HepG2 (cell line): Measurements from ENCODE around the gene RRP9. TPM values are rescaled to one million over a fixed set of nuclear protein-coding genes. Genes with fewer than 3 reads are reported as not detected.

ENCODE experiments used
- AKAP8 ChIP-seq: sonication (generic); formaldehyde crosslinking; IDR thresholded peaks from 2 replicates; pipeline ENCODE4 v1.5.1; 2020; ENCODE audit warnings: mild to moderate bottlenecking, missing genetic modification reagents
- FOXJ3 ChIP-seq: sonication (generic); formaldehyde crosslinking; IDR thresholded peaks from 2 replicates; pipeline ENCODE4 v1.4.0; 2020; ENCODE audit warnings: missing genetic modification reagents, mild to moderate bottlenecking, borderline replicate concordance
- GFI1 ChIP-seq: sonication (generic); formaldehyde crosslinking; IDR thresholded peaks from 2 replicates; pipeline ENCODE4 v1.5.0; 2020; ENCODE audit warnings: missing genetic modification reagents, mild to moderate bottlenecking, borderline replicate concordance
- HMG20A ChIP-seq: IDR thresholded peaks from 2 replicates; pipeline ENCODE4 v1.6.1; 2016; ENCODE audit warnings: borderline replicate concordance
- KDM6A ChIP-seq: IDR thresholded peaks from 2 replicates; pipeline ENCODE4 v1.6.1; 2016; ENCODE audit warnings: low read depth
- MYPOP ChIP-seq: sonication (generic); formaldehyde crosslinking; IDR thresholded peaks from 2 replicates; pipeline ENCODE4 v1.8.1; 2023; ENCODE audit warnings: mild to moderate bottlenecking, moderate library complexity, missing genetic modification reagents
- NR2C2 ChIP-seq: sonication (generic); formaldehyde crosslinking; IDR thresholded peaks from 2 replicates; pipeline ENCODE4 v1.4.0; 2020; ENCODE audit warnings: missing genetic modification reagents, mild to moderate bottlenecking, moderate library complexity, borderline replicate concordance
- POGZ ChIP-seq: sonication (generic); formaldehyde crosslinking; IDR thresholded peaks from 2 replicates; pipeline ENCODE4 v1.4.0; 2020; ENCODE audit warnings: mild to moderate bottlenecking, missing genetic modification reagents
- RXRB ChIP-seq: IDR thresholded peaks from 2 replicates; pipeline ENCODE4 v1.6.1; 2016; ENCODE audit warnings: borderline replicate concordance, missing genetic modification reagents, missing compliant biosample characterization
- SOX6 ChIP-seq, 2 experiments: fragments of 450-650 bp in 1 of 2; sonication (generic) in 1 of 2; formaldehyde crosslinking in 1 of 2; IDR thresholded peaks; 2 replicates each; pipeline versions ENCODE4 v1.4.0 to v1.6.1; 2017 to 2020; ENCODE audit warnings: antibody characterized with exemption in 1 of 2, mild to moderate bottlenecking in 1 of 2, missing genetic modification reagents in 1 of 2
- TGIF2 ChIP-seq: IDR thresholded peaks from 2 replicates; pipeline ENCODE4 v1.6.1; 2016; ENCODE audit warnings: control low read depth, missing compliant biosample characterization
- THRA ChIP-seq: sonication (generic); formaldehyde crosslinking; IDR thresholded peaks from 2 replicates; pipeline ENCODE4 v1.4.0; 2020; ENCODE audit warnings: missing genetic modification reagents, borderline replicate concordance
- ZBTB8A ChIP-seq: sonication (generic); formaldehyde crosslinking; IDR thresholded peaks from 2 replicates; pipeline ENCODE4 v1.4.0; 2020; ENCODE audit warnings: mild to moderate bottlenecking, low read depth, missing genetic modification reagents, borderline replicate concordance
- ZKSCAN5 ChIP-seq: sonication (generic); formaldehyde crosslinking; IDR thresholded peaks from 2 replicates; pipeline ENCODE4 v1.5.1; 2020; ENCODE audit warnings: mild to moderate bottlenecking, missing genetic modification reagents
- ZNF205 ChIP-seq: IDR thresholded peaks from 2 replicates; pipeline ENCODE4 v1.6.1; 2018; ENCODE audit warnings: missing biosample characterization, missing genetic modification reagents
- ZNF33B ChIP-seq: sonication (generic); formaldehyde crosslinking; IDR thresholded peaks from 2 replicates; pipeline ENCODE4 v1.5.1; 2020; ENCODE audit warnings: mild to moderate bottlenecking, missing genetic modification reagents
- ZNF839 ChIP-seq: sonication (generic); formaldehyde crosslinking; IDR thresholded peaks from 2 replicates; pipeline ENCODE4 v1.4.0; 2020; ENCODE audit warnings: missing genetic modification reagents, mild to moderate bottlenecking, borderline replicate concordance
- ZUFSP ChIP-seq: sonication (generic); formaldehyde crosslinking; IDR thresholded peaks from 2 replicates; pipeline ENCODE4 v1.9.0; 2021; ENCODE audit warnings: missing genetic modification reagents, mild to moderate bottlenecking, borderline replicate concordance
- ZXDC ChIP-seq: sonication (generic); formaldehyde crosslinking; IDR thresholded peaks from 2 replicates; pipeline ENCODE4 v1.5.0; 2020; ENCODE audit warnings: mild to moderate bottlenecking, missing genetic modification reagents
- polyA plus RNA-seq, 8 experiments: library from polyadenylated mRNA; depleted of rRNA in 3 of 8; stranded (reverse) in 7 of 8; unstranded in 1 of 8; fragments of >200 nt; fragmentation: Illumina TruSeq in 4 of 8; extraction: Trizol in 4 of 8; gene quantifications; 2 replicates each; pipeline versions ENCODE4 v1.2.1 to v1.2.3, GENCODE V29; 2011 to 2016; ENCODE audit warnings: low read depth in 4 of 8, missing spikeins in 1 of 8, mixed read lengths in 1 of 8; ENCODE audit not compliant: insufficient read depth in 1 of 8
- total RNA-seq, 5 experiments: library from RNA; depleted of rRNA; stranded (reverse); fragments of >200 nt; fragmentation: Illumina TruSeq; extraction: Trizol; gene quantifications; 2 replicates each; pipeline ENCODE4 v1.2.3, GENCODE V29; 2016; ENCODE audit warnings: low read depth in 1 of 5

RRP9 gene
- total and polyA plus RNA-seq, 2 of the 13 experiments (the other 11 are each of a cell fraction or from before 2014, with no cell fraction given) = 14.8 to 44.0 TPM

GRCh38 chr3:51941798-51942602 is at the start of gene RRP9, which contains the start of gene PARP3 (continued):
- TF ChIP-seq ZXDC (no peak; the same call in 1 of the 2 replicates), POGZ (CRISPR knock-in tag) (peak; percentile 76), ZNF205 (CRISPR knock-in tag) (peak; percentile 73; the same call in 1 of the 2 replicates), GFI1 (CRISPR knock-in tag) (peak; percentile 79; the same call in 1 of the 2 replicates), ZKSCAN5 (no peak), FOXJ3 (CRISPR knock-in tag) (no peak), ZUFSP (CRISPR knock-in tag) (no peak), NR2C2 (CRISPR knock-in tag) (peak; percentile 93), HMG20A (CRISPR knock-in tag) (no peak; the same call in 1 of the 2 replicates), MYPOP (peak; percentile 98), TGIF2 (CRISPR knock-in tag) (peak; percentile 92), ZNF33B (CRISPR knock-in tag) (no peak), KDM6A (no peak), AKAP8 (CRISPR knock-in tag) (0 out of 2 replicates have a peak, but pooled peaks have one; percentile 55), RXRB (peak; percentile 79), THRA (CRISPR knock-in tag) (peak; percentile 71), ZNF839 (no peak), ZBTB8A (CRISPR knock-in tag) (no peak), SOX6 (IDR thresholded peaks at IDR 0.05) (no peak), SOX6 (CRISPR knock-in tag; IDR thresholded peaks at IDR 0.05) (peak; percentile 82)
